GM10248 (cell line): ENCODE results near the gene KIF18B.

ENCODE experiments used
- CTCF ChIA-PET: fragments of 300-600 bp; sonication (Branson Sonifier 250); formaldehyde crosslinking; extraction: SDS; loops from one replicate; lab custom pipeline; 2021; ENCODE audit warnings: antibody characterized with exemption; lab: Yijun Ruan, JAX
- POLR2A ChIA-PET: fragments of 350-650 bp; sonication (Branson Sonifier 250); formaldehyde crosslinking; extraction: SDS; loops from one replicate; lab custom pipeline; 2020; ENCODE audit warnings: antibody characterized with exemption; lab: Yijun Ruan, JAX
- DNase-seq: peaks from one replicate; pipeline ENCODE4 v3.0.0; 2012; ENCODE audit errors: extremely low spot score
- CTCF ChIP-seq: IDR thresholded peaks from 2 replicates; pipeline ENCODE4 v1.5.1; 2012; ENCODE audit warnings: mild to moderate bottlenecking, low read depth; ENCODE audit errors: extremely low read depth, missing control alignments, control extremely low read depth

KIF18B gene

GRCh38 chr17:44887971-44888954, 59.3 kb downstream of the KIF18B start:
- DNase-seq, result no peak
- POLR2A ChIA-PET, result no interaction called here
- CTCF ChIA-PET, result interaction anchor here (1.7 to 5.1 kb wide), 2 partner anchors 24 to 211 kb away, joined by 4 to 23 read pairs; no protein-coding TSS in a partner anchor
- no peak for TF ChIP-seq CTCF

- ChIA-PET POLR2A (no interaction called here), CTCF (interaction anchor here (1.7 to 5.1 kb wide), 2 partner anchors 22 to 213 kb away, joined by 4 to 23 read pairs; no protein-coding TSS in a partner anchor)
- DNase-seq, result no peak
- no peak for TF ChIP-seq CTCF
Measured at GRCh38 chr17:44887016-44887415, 60.6 kb downstream of the KIF18B start.

GRCh38 chr17:44884941-44885340, 62.6 kb downstream of the KIF18B start:
- ChIA-PET CTCF (interaction anchor here (1.0 to 13.3 kb wide), 7 partner anchors 11 to 250 kb away, joined by 3 to 156 read pairs (median 7); partner anchors contain the start of gene ACBD4), POLR2A (interaction anchor here (1.0 kb wide), 1 partner anchor 264 kb away, joined by 3 read pairs; the partner anchor contains the start of gene HEXIM1)
- no peak for DNase-seq
- TF ChIP-seq CTCF, result no peak

GRCh38 chr17:44881145-44881544, 66.4 kb downstream of the KIF18B start:
- DNase-seq, result no peak
- ChIA-PET POLR2A (no interaction called here), CTCF (interaction anchor here (0.6 to 13.3 kb wide), 7 partner anchors 10 to 103 kb away, joined by 3 to 156 read pairs (median 4); no protein-coding TSS in a partner anchor)
- no peak for TF ChIP-seq CTCF

- no peak for TF ChIP-seq CTCF
- ChIA-PET CTCF (interaction anchor here (1.0 to 13.3 kb wide), 6 partner anchors 10 to 102 kb away, joined by 3 to 156 read pairs (median 6); no protein-coding TSS in a partner anchor), POLR2A (interaction anchor here (0.6 kb wide), 1 partner anchor 59 kb away, joined by 7 read pairs; no protein-coding TSS in a partner anchor)
- DNase-seq, result no peak
Measured at GRCh38 chr17:44880062-44880461, 67.5 kb downstream of the KIF18B start.

- ChIA-PET CTCF (interaction anchor here (0.7 to 13.3 kb wide), 14 partner anchors 9 to 218 kb away, joined by 3 to 156 read pairs (median 4); no protein-coding TSS in a partner anchor), POLR2A (interaction anchor here (0.6 to 0.8 kb wide), 2 partner anchors 60 to 269 kb away, joined by 4 to 7 read pairs; partner anchors contain the start of gene HEXIM1)
- DNase-seq, result no peak
- TF ChIP-seq CTCF, result no peak
Measured at GRCh38 chr17:44879376-44879775, 68.2 kb downstream of the KIF18B start.
